ENCODE results near the gene EED. TPM values are rescaled to one million over a fixed set of nuclear protein-coding genes. Genes with fewer than 3 reads are reported as not detected.

Gene EED
- total RNA-seq, 1 experiment from 2014 or later = 25.2 TPM

DNA sequence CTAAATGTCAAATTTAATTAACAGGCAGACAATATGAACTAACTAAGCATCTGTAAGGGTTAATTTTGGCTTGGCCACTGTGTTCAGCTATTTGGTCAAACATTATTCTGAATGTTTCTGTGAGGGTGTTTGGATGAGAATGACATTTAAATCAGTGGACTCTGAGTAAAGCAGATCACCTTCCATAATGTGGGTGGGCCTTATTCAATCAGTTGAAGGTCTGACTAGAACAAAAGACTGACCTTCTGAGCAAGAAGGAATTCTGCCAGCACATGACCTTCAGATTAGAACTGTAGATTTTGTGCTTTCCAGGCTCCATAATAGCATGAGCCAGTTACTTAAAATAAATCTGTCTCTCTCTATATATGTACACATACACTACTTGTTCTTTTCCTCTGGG is 12.0 kb upstream of the EED start:
- RAD21 ChIA-PET (ENCODE audit: low non-redundant PET in 1 of 2, low total read pairs in 2 of 2, uncharacterized antibody in 2 of 2, unreplicated experiment in 2 of 2) = no interaction called here
- TF ChIP-seq, protein P1, sequence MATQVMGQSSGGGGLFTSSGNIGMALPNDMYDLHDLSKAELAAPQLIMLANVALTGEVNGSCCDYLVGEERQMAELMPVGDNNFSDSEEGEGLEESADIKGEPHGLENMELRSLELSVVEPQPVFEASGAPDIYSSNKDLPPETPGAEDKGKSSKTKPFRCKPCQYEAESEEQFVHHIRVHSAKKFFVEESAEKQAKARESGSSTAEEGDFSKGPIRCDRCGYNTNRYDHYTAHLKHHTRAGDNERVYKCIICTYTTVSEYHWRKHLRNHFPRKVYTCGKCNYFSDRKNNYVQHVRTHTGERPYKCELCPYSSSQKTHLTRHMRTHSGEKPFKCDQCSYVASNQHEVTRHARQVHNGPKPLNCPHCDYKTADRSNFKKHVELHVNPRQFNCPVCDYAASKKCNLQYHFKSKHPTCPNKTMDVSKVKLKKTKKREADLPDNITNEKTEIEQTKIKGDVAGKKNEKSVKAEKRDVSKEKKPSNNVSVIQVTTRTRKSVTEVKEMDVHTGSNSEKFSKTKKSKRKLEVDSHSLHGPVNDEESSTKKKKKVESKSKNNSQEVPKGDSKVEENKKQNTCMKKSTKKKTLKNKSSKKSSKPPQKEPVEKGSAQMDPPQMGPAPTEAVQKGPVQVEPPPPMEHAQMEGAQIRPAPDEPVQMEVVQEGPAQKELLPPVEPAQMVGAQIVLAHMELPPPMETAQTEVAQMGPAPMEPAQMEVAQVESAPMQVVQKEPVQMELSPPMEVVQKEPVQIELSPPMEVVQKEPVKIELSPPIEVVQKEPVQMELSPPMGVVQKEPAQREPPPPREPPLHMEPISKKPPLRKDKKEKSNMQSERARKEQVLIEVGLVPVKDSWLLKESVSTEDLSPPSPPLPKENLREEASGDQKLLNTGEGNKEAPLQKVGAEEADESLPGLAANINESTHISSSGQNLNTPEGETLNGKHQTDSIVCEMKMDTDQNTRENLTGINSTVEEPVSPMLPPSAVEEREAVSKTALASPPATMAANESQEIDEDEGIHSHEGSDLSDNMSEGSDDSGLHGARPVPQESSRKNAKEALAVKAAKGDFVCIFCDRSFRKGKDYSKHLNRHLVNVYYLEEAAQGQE (IDR thresholded peaks at IDR 0.05; ENCODE audit: low read depth) = no peak
- TF ChIP-seq EZH2phosphoT487 (IDR thresholded peaks at IDR 0.05; ENCODE audit: borderline replicate concordance) (no peak), SP1 (IDR thresholded peaks at IDR 0.05; ENCODE audit: low read depth) (no peak), FOSL1 (IDR thresholded peaks at IDR 0.05; ENCODE audit: low read depth) (no peak)
- TF ChIP-seq, protein P2, sequence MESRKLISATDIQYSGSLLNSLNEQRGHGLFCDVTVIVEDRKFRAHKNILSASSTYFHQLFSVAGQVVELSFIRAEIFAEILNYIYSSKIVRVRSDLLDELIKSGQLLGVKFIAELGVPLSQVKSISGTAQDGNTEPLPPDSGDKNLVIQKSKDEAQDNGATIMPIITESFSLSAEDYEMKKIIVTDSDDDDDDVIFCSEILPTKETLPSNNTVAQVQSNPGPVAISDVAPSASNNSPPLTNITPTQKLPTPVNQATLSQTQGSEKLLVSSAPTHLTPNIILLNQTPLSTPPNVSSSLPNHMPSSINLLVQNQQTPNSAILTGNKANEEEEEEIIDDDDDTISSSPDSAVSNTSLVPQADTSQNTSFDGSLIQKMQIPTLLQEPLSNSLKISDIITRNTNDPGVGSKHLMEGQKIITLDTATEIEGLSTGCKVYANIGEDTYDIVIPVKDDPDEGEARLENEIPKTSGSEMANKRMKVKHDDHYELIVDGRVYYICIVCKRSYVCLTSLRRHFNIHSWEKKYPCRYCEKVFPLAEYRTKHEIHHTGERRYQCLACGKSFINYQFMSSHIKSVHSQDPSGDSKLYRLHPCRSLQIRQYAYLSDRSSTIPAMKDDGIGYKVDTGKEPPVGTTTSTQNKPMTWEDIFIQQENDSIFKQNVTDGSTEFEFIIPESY (IDR thresholded peaks at IDR 0.05; ENCODE audit: extremely low read depth, insufficient replicate concordance, low read length) = no peak
- Histone ChIP-seq H3K9ac (ENCODE audit: low read length) (no peak overlapping the region), H3K9me3 (ENCODE audit: control insufficient read depth in 1 of 2, insufficient read depth in 1 of 2, low read depth in 1 of 2, low read length in 2 of 2) (no peaks in the 10 kb centered on the region), H2AFZ (ENCODE audit: low read depth, low read length, poor library complexity, severe bottlenecking) (no peak overlapping the region), H3K36me3 (ENCODE audit: control insufficient read depth in 1 of 2, insufficient read depth in 2 of 2, low read length in 2 of 2) (no peaks in the 10 kb centered on the region), H3K27me3 (ENCODE audit: insufficient read depth, low read length) (no peaks in the 10 kb centered on the region), H3K27ac (ENCODE audit: low read depth, low read length) (no peak overlapping the region), H4K20me1 (ENCODE audit: insufficient read depth) (no peaks in the 10 kb centered on the region), H3K4me1 (ENCODE audit: control insufficient read depth in 1 of 2, insufficient read depth in 2 of 2, low read length in 2 of 2) (peaks cover 5 to 26% of the 10 kb centered on the region in 2 experiments), H3K4me3 (replicated peaks in 1 of 2; ENCODE audit: low read depth in 1 of 2, low read length in 2 of 2) (no peak overlapping the region), H3K9me2 (ENCODE audit: insufficient read depth) (no peaks in the 10 kb centered on the region), H3K79me2 (ENCODE audit: insufficient read depth, low read length) (no peaks in the 10 kb centered on the region), H3K4me2 (ENCODE audit: low read length) (no peak overlapping the region)
- CTCF ChIA-PET = no interaction called here
- intact Hi-C loops (cut with micrococcal nuclease) = no loop called here
- DNase-seq (ENCODE audit: low read depth, low spot score) = no peak
- POLR2A ChIA-PET = no interaction called here
- ATAC-seq = no peak
- BruUV-seq (replicated peaks) = no TSS peak

All from HCT116 (cell line).